CD4-positive, alpha-beta T cell treated with Interleukin-6 at 100 ng/mL for 8 hours (primary cell): Measurements from ENCODE around the gene VSIG10.
A peak's percentile ranks its signal among the peaks of the same experiment; 100 is the strongest.
"Not testable (repeated sequence)": the region's sequence is repeated elsewhere in the genome, so short reads cannot be mapped to it uniquely, and the experiment has no call there.

Source experiments
- DNase-seq: peaks from one replicate; pipeline ENCODE4 v3.0.0-alpha.2; 2020; ENCODE audit warnings: mixed read lengths, low spot score

The VSIG10 gene

DNA sequence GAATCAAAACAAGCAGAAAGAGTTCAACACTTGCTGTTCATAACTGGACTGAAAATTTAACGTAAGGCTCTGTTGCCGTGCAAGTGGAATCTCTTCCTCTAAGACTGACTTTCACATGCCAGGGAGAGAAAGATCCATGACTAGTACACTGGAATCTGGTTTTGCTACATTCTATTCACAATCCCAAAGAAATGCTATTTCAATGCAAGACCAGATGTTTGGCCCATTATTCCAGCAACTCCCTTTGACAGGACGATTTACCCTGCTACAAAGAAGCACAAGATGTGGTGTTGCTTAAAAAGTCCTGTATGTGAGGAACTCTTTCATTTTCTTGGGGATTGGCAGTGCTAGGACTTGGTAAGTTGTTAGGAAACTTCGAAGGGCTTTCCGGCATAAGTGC lies 69.9 kb downstream of the VSIG10 start:
- no peak for DNase-seq

DNA sequence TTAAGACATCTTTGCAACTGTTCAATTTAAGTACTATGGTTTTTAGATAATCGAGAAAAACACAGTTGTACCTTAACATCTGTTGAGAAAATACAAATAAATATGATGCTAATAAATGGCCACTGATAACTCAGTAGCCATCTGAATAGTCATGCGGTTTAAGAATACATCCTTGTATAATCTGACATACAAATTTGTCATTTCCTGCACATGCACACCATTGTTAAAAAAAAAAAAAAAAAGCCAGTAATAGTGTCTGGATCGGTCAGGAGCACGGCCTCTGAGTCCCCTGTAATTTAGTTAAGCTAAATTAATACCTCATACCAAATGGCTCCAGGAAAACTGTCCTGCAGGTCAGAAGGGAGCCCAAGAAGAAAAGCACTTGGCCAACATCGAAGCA lies 70.5 kb downstream of the VSIG10 start:
- DNase-seq, result no peak

DNA sequence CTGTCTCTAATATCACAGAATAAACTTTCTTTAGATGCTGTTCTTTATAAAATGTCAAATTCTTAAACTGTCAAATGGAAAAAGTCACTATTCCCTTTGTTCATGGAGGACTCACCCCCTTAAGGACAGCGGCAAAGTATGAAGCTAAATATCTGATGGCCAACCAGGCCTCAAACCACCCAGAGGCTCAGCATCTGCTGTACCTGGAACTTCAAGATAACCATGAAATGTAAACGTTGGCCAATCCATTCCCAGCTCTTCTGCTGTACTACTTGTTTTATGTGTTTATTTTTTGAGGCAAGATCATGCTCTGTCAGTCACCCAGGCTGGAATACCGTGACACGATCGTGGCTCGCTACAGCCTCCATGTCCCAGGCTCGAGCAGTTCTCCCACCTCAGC lies 71.6 kb downstream of the VSIG10 start:
- no peak for DNase-seq

DNA sequence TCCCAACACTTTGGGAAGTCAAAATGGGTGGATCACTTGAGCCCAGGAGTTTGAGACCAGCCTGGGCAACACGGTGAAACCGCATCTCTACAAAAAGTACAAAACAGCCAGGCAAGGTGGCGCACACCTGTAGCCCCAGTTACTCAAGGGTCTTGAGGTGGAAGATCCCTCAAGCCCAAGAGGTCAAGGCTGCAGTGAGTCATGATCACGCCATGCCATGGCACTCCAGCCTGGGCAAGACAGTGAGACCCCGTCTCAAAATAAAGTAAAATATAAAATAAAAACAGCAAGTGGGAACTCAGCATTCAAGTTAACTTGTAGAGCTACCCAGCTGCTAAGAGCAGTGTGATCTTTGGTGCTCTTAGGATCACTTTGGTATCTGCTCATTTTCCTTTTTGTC lies 74.6 kb downstream of the VSIG10 start:
- DNase-seq, result no peak

DNA sequence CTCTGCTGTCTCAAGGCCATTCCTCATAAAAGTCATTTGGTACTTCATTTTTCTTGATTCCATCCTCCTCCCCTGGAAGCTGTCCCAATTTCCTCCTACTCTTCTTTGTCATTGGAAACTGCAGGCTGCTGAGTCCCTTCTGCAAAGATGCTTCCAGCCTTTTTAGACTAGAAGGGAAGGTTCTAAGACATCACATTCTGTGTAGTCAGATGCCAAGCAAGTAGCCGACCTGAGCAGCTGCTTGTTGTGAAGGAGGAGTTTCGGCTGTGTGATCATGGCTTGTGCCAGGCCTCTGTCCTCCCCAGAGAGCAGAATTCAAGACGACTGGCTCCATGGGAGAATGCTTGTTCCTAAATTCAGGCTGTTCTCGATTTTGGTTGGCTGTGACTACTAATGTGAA lies 78.6 kb downstream of the VSIG10 start:
- no peak for DNase-seq

DNA sequence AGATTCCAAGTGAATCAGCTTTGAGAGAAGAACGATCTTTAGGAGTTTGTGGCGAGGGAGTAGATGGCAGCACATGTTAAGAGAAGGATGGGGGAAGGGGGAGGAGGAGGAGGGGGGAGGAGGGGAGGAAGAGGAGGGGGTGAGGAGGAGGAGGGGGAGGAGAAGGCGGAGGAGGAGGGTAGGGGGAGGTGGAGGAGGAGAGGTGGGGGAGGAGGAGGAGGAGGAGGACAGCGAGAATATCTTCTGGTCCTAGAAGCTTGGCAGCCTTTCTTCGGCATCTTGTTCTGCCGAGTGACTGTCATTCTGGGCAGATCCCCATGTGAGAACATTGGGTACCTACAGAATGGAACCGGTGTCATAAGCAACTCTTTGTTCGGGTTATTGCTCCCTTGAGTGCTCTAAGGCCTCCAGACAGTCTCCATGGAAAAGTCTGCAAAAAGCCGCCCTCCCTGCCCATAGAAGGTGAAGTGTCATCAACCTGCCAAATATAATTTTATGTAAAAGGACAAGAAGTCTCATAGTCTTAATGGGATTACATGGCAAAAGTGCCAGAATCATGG lies 80.4 kb downstream of the VSIG10 start:
- DNase-seq, result no peak

DNA sequence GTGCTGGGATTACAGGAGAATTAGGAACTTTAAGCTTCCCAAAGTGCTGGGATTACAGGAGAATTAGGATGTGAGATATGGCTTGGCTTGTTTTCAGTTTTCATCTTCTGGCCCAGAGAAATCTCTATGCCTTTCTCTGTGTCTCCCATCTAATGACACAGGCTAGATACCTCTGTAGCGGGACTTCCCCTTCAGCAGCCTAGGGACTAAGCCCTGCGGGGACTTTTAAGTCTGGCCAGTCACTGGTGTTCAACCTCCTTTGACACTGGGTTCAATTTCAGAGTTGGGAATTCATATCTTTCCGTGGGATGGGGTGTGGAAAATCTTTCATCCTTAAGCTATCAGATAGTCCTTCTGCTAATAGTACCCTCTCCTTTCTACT lies 81.1 kb downstream of the VSIG10 start:
- no peak for DNase-seq

DNA sequence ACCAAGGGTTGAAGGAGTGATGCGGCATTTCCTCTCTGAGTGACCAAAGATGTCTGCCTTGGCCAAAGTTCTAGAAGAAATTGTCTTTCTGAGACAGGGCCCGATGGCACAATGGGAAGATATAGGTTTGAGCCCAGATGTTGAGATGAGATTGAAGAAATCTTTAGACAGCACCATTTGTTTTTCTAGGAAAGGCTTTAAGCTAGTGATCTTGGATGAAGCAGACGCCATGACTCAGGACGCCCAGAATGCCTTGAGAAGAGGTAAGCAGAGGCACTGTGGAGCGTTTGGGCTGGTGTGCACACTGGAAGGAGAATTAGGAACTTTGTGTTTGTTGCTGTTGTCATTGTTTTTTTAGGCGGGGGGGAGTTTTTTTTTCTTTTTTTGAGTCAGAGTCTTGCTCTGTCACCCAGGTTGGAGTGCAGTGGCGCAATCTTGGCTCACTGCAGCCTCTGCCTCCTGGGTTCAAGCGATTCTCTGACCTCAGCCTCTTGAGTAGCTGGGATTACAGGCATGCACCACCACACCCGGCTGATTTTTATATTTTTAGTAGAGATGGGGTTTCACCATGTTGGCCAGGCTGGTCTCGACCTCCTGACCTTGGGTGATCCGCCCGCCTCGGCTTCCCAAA lies 81.6 kb downstream of the VSIG10 start:
- DNase-seq, result not testable (repeated sequence)

DNA sequence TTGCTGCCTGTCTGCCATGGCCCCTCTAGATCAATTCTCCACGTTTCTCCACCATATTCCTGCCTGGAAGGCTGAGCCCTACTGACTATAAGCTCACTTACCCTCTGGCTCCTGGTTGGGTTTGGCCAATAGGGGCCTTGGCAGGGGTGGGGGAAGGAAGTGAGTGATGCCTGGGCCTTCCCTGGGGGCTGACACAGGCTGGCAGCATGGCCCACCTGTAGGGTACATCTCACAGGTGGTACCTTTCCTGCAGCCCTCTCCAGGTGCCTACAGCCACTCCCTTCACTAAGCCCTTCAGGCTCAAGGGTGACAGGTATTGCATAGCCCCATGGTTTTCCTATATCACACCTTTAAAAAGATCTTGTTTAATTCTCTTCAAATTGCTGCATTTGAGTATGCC lies 83.8 kb downstream of the VSIG10 start:
- no peak for DNase-seq

DNA sequence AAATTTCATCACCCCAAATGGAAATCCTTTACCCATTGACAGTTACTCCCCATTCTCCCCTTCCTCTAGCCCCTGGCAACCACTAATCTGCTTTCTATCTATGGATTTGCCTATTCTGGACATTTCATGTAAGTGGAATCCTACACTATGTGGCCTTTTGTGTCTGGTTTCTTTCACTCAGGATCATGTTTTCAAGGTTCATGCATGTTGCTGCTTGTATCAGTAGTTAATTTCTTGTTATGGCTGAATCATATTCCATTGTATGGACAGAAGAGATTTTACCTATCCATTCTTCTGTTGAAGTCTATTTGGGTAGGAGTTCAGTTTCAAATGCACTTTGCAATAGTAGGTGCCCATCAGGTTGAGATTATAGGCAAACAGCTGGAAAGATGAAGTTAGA lies 85.9 kb downstream of the VSIG10 start:
- DNase-seq, result no peak

DNA sequence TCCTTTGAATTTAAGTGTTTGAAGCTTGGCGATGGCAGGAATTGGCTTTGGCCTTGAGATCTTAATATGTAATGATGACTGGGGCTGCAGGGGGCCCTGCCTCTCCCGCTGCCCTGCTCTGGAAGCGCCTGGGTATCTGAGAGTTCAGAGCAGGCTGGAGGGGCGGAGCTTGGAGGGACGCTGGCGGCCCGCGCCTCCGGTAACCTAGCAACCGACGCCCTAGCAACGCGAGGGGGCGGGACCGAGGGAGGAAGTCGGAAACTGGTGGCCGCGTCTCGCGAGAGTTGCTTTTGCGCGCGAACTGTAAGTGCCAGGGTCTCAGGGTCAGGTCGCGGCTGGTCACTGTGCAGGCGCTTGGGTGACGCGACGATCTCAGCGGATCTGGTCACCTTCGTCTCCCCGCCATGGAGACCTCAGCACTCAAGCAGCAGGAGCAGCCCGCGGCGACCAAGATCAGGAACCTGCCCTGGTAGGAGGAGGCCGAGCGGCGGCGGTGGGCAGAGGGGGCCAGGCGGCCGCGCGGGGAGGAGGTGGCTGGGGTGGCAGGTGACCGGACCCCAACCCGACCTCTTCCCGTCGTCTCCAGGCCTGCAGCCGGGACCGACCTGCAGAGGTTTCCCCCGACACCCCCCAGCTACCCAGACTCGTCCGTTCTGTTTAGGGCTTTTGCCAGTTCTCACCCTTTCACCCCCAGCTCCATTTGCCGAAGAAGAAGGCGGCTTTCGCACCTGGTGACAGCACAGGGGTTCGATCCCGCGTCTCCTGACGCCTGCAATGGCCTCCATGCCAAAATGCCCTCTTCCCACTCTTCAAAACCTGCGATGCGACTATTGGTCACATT lies 87.2 kb downstream of the VSIG10 start, which contains the start of gene RFC5:
Gene RFC5, plus strand, starts transcription at position 280 of the 841 bp plus-strand sequence. Its CDS starts 125 bp downstream, at position 405.
- peak; percentile 97 for DNase-seq

DNA sequence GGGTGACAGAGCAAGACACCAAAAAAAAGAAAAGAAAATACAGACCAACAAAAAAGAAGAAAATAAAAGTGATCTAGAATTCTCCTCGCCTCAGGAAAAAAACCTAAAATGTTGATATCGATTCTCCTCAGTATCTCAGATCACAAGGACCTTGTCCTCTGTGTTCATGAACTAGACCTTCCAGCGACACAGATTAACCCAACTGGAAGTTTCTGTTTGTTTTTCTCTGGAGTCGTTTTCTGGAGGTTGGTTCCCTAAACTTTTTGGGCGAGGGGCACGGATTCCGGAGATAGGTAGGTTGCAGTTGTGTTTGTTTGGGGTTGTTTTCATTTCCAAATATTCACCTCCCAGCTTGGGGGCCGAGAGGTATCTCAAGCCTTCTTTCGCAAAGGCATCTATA lies 87.9 kb downstream of the VSIG10 start:
- no peak for DNase-seq

DNA sequence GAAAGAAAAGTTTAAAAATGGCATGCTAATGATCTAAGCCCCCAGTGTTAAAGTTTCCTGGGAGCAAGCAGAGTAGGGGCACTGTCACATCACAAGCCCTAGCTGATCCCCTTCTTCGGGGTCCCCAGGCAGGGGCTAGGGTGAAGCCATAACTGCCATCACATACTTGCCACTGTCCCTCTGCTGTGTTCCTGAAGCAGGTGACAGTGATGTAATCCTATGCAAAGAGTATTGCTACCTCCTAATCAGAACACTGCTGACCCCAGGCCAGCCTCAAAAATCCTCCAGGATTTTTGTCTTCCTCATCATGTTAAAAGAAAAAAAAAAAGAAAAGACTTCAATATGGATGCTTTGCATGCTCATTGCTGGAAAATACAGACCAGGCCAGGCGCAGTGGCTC lies 88.5 kb downstream of the VSIG10 start:
- DNase-seq, result no peak
